K562 (cell line): Measurements from ENCODE around the gene SLC48A1. TPM values are rescaled to one million over a fixed set of nuclear protein-coding genes. Genes with fewer than 3 reads are reported as not detected.

Experiments
- BRF1 ChIP-seq: IDR thresholded peaks from 3 replicates; pipeline ENCODE4 v1.6.1; 2011; ENCODE audit warnings: borderline replicate concordance, mild to moderate bottlenecking; ENCODE audit not compliant: insufficient read length; ENCODE audit errors: extremely low read depth
- CTCF ChIP-seq, 3 experiments: IDR thresholded peaks in 2 of 3; conservative IDR thresholded peaks in 1 of 3; 2 replicates each; pipeline ENCODE4 v1.5.1; 2011 to 2012; ENCODE audit warnings: low read length in 3 of 3, mild to moderate bottlenecking in 3 of 3, control low read depth in 2 of 3, improper control_type of control experiment in 1 of 3, inconsistent platforms in 1 of 3, low read depth in 1 of 3, mixed read lengths in 1 of 3, moderate library complexity in 1 of 3; ENCODE audit not compliant: insufficient read depth in 2 of 3
- DMBX1 ChIP-seq: fragments of 250-450 bp; sonication (Bioruptor Pico); IDR thresholded peaks from 2 replicates; pipeline ENCODE4 v1.8.0; 2022; ENCODE audit warnings: inconsistent platforms, mild to moderate bottlenecking, moderate library complexity, borderline replicate concordance
- MAFF ChIP-seq: IDR thresholded peaks from 2 replicates; pipeline ENCODE4 v1.6.1; 2012; ENCODE audit warnings: low read length, improper control_type of control experiment
- NFIC ChIP-seq: fragments of 450-650 bp; IDR thresholded peaks from 2 replicates; pipeline ENCODE4 v1.6.1; 2017; ENCODE audit warnings: mild to moderate bottlenecking, inconsistent platforms
- PHTF2 ChIP-seq: fragments of 250-450 bp; sonication (Bioruptor Pico); IDR thresholded peaks from 2 replicates; pipeline ENCODE4 v1.5.0; 2021; ENCODE audit warnings: mild to moderate bottlenecking
- POLR2A ChIP-seq: fragments of 450-650 bp; conservative IDR thresholded peaks from 2 replicates; pipeline ENCODE4 v1.6.1; 2016
- RCOR1 ChIP-seq, 2 experiments: IDR thresholded peaks; 2 replicates each; pipeline ENCODE4 v1.6.1; 2012; ENCODE audit warnings: low read depth in 2 of 2, low read length in 2 of 2, borderline replicate concordance in 1 of 2, improper control_type of control experiment in 1 of 2
- SREBF2 ChIP-seq: sonication (generic); formaldehyde crosslinking; IDR thresholded peaks from 2 replicates; pipeline ENCODE4 v1.4.0; 2020; ENCODE audit warnings: mild to moderate bottlenecking, missing genetic modification reagents
- STAG1 ChIP-seq: sonication (generic); formaldehyde crosslinking; IDR thresholded peaks from 2 replicates; pipeline ENCODE4 v1.5.0; 2020; ENCODE audit warnings: missing genetic modification reagents, borderline replicate concordance
- ZBTB40 ChIP-seq, 2 experiments: fragments of 450-650 bp in 1 of 2; sonication (generic) in 1 of 2; formaldehyde crosslinking in 1 of 2; IDR thresholded peaks; 2 replicates each; pipeline versions ENCODE4 v1.7.1 to v1.9.0; 2016 to 2022; ENCODE audit warnings: inconsistent platforms in 1 of 2, mild to moderate bottlenecking in 1 of 2, missing genetic modification reagents in 1 of 2
- ZFX ChIP-seq: sonication (generic); formaldehyde crosslinking; IDR thresholded peaks from 2 replicates; pipeline ENCODE4 v1.8.0; 2022; ENCODE audit warnings: mild to moderate bottlenecking, missing genetic modification reagents, moderate library complexity
- ZNF347 ChIP-seq: fragments of 450-650 bp; formaldehyde crosslinking; IDR thresholded peaks from 2 replicates; pipeline ENCODE4 v1.4.0; 2020; ENCODE audit warnings: low read depth, mild to moderate bottlenecking, moderate library complexity
- ZNF79 ChIP-seq: fragments of 250-450 bp; sonication (Bioruptor Pico); IDR thresholded peaks from 2 replicates; pipeline ENCODE4 v1.4.0; 2020; ENCODE audit warnings: low read depth, mild to moderate bottlenecking, moderate library complexity
- polyA plus RNA-seq, 8 experiments: library from polyadenylated mRNA; depleted of rRNA in 4 of 8; stranded (reverse) in 5 of 8; unstranded in 3 of 8; fragments of >200 nt; fragmentation: Nextera tagmentation in 2 of 8; fragmentation: Illumina TruSeq in 1 of 8; extraction: Ambion mirVana in 2 of 8; extraction: Trizol in 1 of 8; gene quantifications; 2 replicates each; pipeline versions ENCODE4 v1.2.1 to v1.2.3, GENCODE V29; 2011 to 2014; ENCODE audit warnings: inconsistent platforms in 1 of 8, missing spikeins in 1 of 8
- total RNA-seq, 7 experiments: library from RNA; depleted of rRNA in 6 of 7; stranded (reverse); fragments of >200 nt in 6 of 7; fragmentation: Illumina TruSeq in 2 of 7; extraction: Trizol in 2 of 7; gene quantifications; 2 replicates each; pipeline versions ENCODE4 v1.2.1 to v1.2.3, GENCODE V29; 2011 to 2021; ENCODE audit warnings: low replicate concordance in 1 of 7
- TF ChIP-seq, protein P1 (sequence below), 3 experiments: fragments of 200-800 bp in 1 of 3; sonication (Bioruptor generic) in 1 of 3; sonication (generic) in 1 of 3; formaldehyde crosslinking in 1 of 3; IDR thresholded peaks; 2 replicates each; pipeline versions ENCODE4 v1.6.1 to v1.8.0; 2016 to 2022; ENCODE audit warnings: mild to moderate bottlenecking in 2 of 3, missing compliant biosample characterization in 2 of 3, missing genetic modification characterization in 2 of 3, missing genetic modification reagents in 1 of 3

The SLC48A1 gene
- total and polyA plus RNA-seq, 9 of the 15 experiments (the other 6 are each of a cell fraction or from before 2014, with no cell fraction given) = 10.7 to 37.5 (median 18.7) TPM

DNA sequence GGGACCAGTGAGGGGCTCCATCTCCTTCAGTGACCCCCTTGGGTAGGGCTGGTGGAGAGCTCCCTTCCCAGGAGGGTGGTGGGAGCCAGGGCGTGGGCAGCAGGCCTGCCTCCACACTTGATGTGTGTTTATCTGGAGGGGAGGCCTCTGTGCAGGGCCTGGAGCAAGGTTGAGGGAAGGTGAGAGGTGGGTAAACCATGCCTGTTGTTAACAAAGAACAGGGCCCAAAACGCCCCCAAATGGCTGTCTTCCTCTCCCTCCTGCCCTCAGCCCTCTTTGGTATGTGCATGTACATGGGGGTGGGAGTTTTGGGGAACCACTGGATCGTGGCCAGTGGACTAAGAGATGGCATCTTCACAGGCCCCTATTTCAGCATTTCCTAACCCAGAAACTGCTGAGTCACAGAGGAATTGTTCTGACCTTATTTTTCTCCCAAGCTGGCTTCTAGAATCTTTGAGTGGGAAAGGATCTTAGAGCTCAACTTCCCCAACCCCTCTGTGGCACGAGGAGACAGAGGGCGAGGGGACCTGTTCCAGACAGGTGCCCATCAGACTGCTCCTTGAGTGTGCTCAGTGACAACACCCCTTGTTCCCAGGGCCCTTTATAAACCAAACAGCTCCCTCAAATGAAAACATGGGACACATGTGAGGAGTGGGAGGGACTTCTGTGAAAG lies 3.6 kb downstream of the SLC48A1 start (continued):
- TF ChIP-seq, protein P1, sequence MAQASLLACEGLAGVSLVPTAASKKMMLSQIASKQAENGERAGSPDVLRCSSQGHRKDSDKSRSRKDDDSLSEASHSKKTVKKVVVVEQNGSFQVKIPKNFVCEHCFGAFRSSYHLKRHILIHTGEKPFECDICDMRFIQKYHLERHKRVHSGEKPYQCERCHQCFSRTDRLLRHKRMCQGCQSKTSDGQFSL (CRISPR knock-in tag; IDR thresholded peaks at IDR 0.05) = no peak
- TF ChIP-seq, protein P1 (tag; IDR thresholded peaks at IDR 0.05) = no peak; a peak in 2 of 4 replicates
- TF ChIP-seq STAG1 (CRISPR knock-in tag) (no peak), RCOR1 (IDR thresholded peaks at IDR 0.05; ENCODE audit: borderline replicate concordance in 1 of 2, low read depth in 2 of 2, low read length in 2 of 2) (no peak), CTCF (IDR thresholded peaks at IDR 0.05 in 2 of 3, conservative IDR thresholded peaks at IDR 0.05 in 1 of 3; ENCODE audit: insufficient read depth in 2 of 3, low read depth in 1 of 3, low read length in 3 of 3) (no peak), ZNF79 (no peak), ZNF347 (CRISPR knock-in tag) (no peak), PHTF2 (no peak), SREBF2 (CRISPR knock-in tag) (no peak), BRF1 (no peak), POLR2A (no peak), NFIC (peak; percentile 52), DMBX1 (peak; percentile 37; the same call in 1 of the 2 replicates), MAFF (peak; percentile 95), ZFX (CRISPR knock-in tag) (peak; percentile 41; the same call in 1 of the 2 replicates), ZBTB40 (IDR thresholded peaks at IDR 0.05) (no peak), ZBTB40 (CRISPR knock-in tag; IDR thresholded peaks at IDR 0.05) (no peak)
